SH-SY5Y (cell line): ENCODE measurements around the gene VAV2.

Experiments
- GATA2 ChIP-seq: IDR thresholded peaks from 2 replicates; pipeline ENCODE4 v1.6.1; 2011; ENCODE audit warnings: mild to moderate bottlenecking, low read depth, low read length
- GATA3 ChIP-seq: IDR thresholded peaks from 2 replicates; pipeline ENCODE4 v1.6.1; 2011; ENCODE audit warnings: low read depth, mild to moderate bottlenecking, low read length, moderate library complexity

- TF ChIP-seq GATA3 (no peak), GATA2 (no peak)
Observed at GRCh38 chr9:133934482-133935232, 57.5 kb downstream of the VAV2 start.
